ENCODE results near the gene RTN1. TPM values are rescaled to one million over a fixed set of nuclear protein-coding genes. Genes with fewer than 3 reads are reported as not detected.

RTN1 gene
- total RNA-seq, 1 donor from 2014 or later = not detected

- H3K9me3 Mint-ChIP-seq = peaks cover 2% of the 10 kb centered on the region
- no peak overlapping the region for H3K27ac Mint-ChIP-seq
- intact Hi-C loops (cut with micrococcal nuclease) = no loop called here
- no peaks in the 10 kb centered on the region for H3K27me3 Mint-ChIP-seq
- TF ChIP-seq CTCF (IDR thresholded peaks at IDR 0.05) = no peak
- no peak for ATAC-seq (ENCODE audit: low read depth)
- H3K36me3 Mint-ChIP-seq (ENCODE audit: low read depth) = no peaks in the 10 kb centered on the region
- ChIA-PET CTCF (no interaction called here), POLR2A (no interaction called here)
- H3K4me3 Mint-ChIP-seq = no peak overlapping the region
- no peaks in the 10 kb centered on the region for H3K4me1 Mint-ChIP-seq
- DNase-seq = no peak
Observed at GRCh38 chr14:59823179-59823578, 47.4 kb downstream of the RTN1 start.

- intact Hi-C loops (cut with micrococcal nuclease) = no loop called here
- DNase-seq = no peak
- Mint-ChIP-seq H3K9me3 (peaks cover 2% of the 10 kb centered on the region), H3K36me3 (ENCODE audit: low read depth) (no peaks in the 10 kb centered on the region), H3K27ac (no peak overlapping the region), H3K4me1 (no peaks in the 10 kb centered on the region), H3K27me3 (no peaks in the 10 kb centered on the region), H3K4me3 (no peak overlapping the region)
- TF ChIP-seq CTCF (IDR thresholded peaks at IDR 0.05) = no peak
- POLR2A ChIA-PET = no interaction called here
- CTCF ChIA-PET = no interaction called here
- ATAC-seq (ENCODE audit: low read depth) = no peak
Observed at GRCh38 chr14:59819446-59820088, 51.0 kb downstream of the RTN1 start.

GRCh38 chr14:59816941-59817340 is 53.6 kb downstream of the RTN1 start:
- no peaks in the 10 kb centered on the region for H3K27me3 Mint-ChIP-seq
- no peak for ATAC-seq (ENCODE audit: low read depth)

GRCh38 chr14:59814988-59815387 is 55.6 kb downstream of the RTN1 start:
- Mint-ChIP-seq H3K4me3 (no peak overlapping the region), H3K4me1 (no peaks in the 10 kb centered on the region), H3K36me3 (ENCODE audit: low read depth) (no peaks in the 10 kb centered on the region), H3K27ac (no peak overlapping the region), H3K9me3 (peaks cover 2% of the 10 kb centered on the region), H3K27me3 (peaks cover 2% of the 10 kb centered on the region)
- intact Hi-C loops (cut with micrococcal nuclease) = no loop called here
- TF ChIP-seq CTCF (IDR thresholded peaks at IDR 0.05) = no peak
- ChIA-PET POLR2A (no interaction called here), CTCF (no interaction called here)
- DNase-seq (no peak), ATAC-seq (ENCODE audit: low read depth) (no peak)

More at GRCh38 chr14:59816941-59817340, 53.6 kb downstream of the RTN1 start:
- intact Hi-C loops (cut with micrococcal nuclease) = no loop called here
- no peaks in the 10 kb centered on the region for H3K4me1 Mint-ChIP-seq
- peaks cover 2% of the 10 kb centered on the region for H3K9me3 Mint-ChIP-seq
- no peak overlapping the region for H3K27ac Mint-ChIP-seq
- POLR2A ChIA-PET = interaction anchor here (0.6 kb wide), 1 partner anchor 1655 kb away, joined by 3 read pairs; no protein-coding TSS in a partner anchor
- CTCF ChIA-PET = no interaction called here
- DNase-seq = no peak
- no peaks in the 10 kb centered on the region for H3K36me3 Mint-ChIP-seq (ENCODE audit: low read depth)
- TF ChIP-seq CTCF (IDR thresholded peaks at IDR 0.05) = no peak
- H3K4me3 Mint-ChIP-seq = no peak overlapping the region

DNA sequence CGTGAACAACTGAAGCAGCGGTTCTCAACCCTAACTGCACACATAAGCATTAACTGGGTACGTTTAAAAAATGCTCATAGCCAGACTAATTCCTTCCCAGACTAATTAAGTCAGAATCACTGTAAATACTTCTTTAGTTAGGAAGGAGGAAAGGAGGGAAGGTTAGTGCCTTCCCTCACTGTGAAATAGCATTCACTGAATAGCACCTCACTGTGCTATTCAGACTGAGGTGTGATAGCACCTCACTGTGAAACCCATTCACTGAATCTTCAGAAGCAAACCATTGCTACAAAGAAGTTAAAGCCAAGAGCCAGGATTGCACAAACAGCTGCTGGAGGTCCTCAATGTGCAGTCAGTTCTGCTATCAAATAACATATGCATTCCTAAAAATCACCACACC is 58.8 kb downstream of the RTN1 start:
- no peak overlapping the region for H3K27ac Mint-ChIP-seq
- H3K36me3 Mint-ChIP-seq (ENCODE audit: low read depth) = no peaks in the 10 kb centered on the region
- intact Hi-C loops (cut with micrococcal nuclease) = no loop called here
- no peaks in the 10 kb centered on the region for H3K4me1 Mint-ChIP-seq
- DNase-seq (no peak), ATAC-seq (ENCODE audit: low read depth) (no peak)
- POLR2A ChIA-PET = no interaction called here
- no peaks in the 10 kb centered on the region for H3K9me3 Mint-ChIP-seq
- peaks cover 2% of the 10 kb centered on the region for H3K27me3 Mint-ChIP-seq
- CTCF ChIA-PET = no interaction called here
- no peak for TF ChIP-seq CTCF (IDR thresholded peaks at IDR 0.05)
- H3K4me3 Mint-ChIP-seq = no peak overlapping the region

Data from activated B cell treated with CpG ODN at 0.5 μM for 24 hours (primary cell).